GM21723 (cell line): ENCODE measurements around the gene DYNC1H1.

Source experiments
- ATAC-seq: cut with Tn5 transposase; IDR thresholded peaks from one replicate; pipeline ENCODE4 v1.9.1; 2021; ENCODE audit warnings: mild to moderate bottlenecking, moderate library complexity; ENCODE audit not compliant: unreplicated experiment

The DYNC1H1 gene

DNA sequence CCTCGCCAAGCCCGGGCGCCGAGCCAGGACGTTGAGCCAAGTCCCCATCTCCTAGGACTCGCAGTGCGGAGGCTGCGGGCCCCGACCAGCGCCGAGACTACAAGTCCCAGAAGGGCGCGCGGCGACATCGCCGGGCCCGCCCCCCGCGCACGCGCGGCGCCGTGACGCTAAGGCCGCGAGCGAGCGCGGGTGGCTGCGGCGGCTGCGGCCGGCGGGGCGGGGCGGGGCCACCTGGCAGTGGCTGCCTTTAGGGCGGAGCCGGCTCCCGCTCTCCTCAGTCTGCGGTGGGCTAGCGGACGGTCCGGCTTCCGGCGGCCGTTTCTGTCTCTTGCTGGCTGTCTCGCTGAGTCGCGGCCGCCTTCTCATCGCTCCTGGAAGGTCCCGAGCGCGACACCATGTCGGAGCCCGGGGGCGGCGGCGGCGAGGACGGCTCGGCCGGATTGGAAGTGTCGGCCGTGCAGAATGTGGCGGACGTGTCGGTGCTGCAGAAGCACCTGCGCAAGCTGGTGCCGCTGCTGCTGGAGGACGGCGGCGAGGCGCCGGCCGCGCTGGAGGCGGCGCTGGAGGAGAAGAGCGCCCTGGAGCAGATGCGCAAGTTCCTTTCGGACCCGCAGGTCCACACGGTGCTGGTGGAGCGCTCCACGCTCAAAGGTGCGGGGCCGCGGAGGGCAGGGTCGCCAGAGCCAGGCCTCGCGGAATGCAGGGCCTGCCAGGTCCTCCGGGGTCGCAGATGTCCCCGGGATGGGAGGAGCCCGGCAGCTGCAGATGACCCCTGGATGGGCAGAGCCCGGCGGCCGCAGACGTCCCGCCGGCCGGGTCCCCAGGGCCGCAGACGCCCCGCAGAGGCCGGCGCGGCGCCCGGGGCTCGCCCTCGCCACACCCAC is at the start of gene DYNC1H1:
DYNC1H1 (plus strand) TSS at position 277 of the 884 bp plus-strand sequence; CDS start at position 396, 119 bp downstream.
- peak; percentile 75 for ATAC-seq

DNA sequence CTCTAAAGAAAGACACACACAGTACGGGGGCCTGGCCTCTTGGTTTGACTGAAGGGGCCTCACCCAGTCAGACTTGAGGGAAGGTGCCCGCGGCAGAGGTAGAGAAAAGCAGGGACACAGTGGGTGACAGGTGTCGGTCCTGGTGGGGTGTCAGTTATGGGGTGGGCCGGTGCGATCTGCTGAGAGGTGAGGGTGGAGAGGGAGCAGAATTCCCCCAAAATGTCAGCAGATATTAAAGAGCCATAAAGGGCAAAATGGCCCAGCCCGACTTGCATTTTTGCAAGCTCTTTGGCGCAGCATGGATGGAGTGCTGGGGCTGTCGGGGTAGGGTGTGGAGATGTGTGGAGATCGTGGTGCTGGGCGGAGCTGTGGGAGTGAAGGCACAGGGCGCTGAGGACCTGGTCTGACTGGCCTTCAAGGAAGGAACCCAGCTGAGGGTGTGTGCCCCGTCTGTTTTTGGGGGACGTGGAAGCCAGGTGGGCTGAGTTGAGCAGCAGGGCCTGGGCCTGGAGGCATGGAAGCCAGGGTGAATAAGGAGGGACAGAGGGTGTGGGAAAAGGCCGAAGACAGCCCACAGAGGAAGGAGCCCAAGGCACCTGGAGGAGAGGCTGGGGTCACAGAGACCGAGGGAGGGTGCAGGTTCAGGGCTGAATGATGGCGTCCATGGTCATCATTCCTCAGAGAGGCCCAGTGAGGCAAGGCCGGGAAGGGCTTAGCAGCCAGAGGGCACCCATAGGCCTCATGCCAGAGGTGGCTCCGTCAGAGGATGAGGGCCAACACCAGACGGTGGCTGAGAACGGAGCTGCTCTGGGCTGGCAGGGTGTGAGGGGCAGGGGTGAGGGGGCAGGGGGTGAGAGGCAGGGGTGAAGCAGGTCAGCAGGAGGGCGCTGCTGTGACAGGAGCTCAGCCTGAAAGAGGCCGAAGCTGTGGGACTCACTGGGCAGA is 48.2 kb upstream of the DYNC1H1 start:
- ATAC-seq = no peak

DNA sequence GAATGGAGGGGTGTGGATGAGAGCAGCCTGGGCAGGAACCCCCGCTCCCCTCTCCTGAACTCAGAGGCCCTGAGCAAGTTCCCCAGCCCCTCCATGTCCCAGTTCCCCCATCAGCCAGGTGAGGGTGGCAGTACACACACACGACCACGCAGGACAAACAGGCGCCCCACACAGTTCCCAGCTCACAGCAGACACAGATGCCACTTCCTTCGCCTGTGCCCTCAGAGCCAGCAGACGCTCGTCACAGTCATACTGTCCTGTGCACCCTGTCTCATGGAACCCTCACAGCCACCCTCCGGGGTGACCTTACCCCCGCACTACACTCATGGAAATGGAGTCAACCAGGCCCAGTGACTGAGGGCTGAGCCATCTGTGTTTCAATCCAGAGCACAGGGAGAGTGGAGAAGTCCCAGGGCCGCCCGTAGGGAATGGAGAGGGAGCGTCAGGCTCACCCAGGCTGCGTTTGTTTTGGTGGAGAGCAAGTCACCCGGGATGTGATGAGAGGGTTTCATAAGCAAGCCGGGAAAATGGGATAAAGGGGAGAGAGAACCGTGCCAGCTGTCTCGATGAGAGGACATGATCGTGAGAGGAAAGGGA is 47.5 kb upstream of the DYNC1H1 start:
- ATAC-seq = no peak

DNA sequence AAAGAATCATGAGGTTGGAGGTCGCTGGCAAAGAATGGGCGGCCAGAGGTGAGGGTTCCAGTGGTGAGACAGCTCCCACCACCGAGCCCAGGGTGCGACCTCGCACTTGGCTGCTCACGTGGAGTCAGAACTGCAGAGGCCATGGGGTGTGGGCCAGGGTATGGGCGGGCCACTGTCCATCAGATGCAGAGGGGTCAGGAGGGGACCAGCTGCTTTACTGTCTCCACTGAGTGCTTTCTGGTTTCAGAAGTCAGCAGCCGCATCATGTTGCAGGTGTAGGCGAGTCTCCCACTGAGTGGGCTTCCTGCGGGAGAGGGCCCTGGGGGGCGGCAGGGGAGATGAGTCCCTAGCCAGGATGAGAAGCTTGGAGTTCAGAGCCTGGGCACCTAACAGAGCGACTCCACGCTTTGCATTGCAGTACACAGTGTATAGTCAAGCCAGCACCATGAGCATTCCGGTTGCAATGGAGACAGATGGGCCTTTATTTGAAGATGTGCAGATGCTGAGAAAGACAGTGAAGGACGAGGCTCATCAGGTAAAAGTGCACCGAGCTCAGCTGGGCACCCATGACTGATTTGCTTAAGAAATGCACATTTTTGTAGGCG is 46.9 kb upstream of the DYNC1H1 start:
- no peak for ATAC-seq

DNA sequence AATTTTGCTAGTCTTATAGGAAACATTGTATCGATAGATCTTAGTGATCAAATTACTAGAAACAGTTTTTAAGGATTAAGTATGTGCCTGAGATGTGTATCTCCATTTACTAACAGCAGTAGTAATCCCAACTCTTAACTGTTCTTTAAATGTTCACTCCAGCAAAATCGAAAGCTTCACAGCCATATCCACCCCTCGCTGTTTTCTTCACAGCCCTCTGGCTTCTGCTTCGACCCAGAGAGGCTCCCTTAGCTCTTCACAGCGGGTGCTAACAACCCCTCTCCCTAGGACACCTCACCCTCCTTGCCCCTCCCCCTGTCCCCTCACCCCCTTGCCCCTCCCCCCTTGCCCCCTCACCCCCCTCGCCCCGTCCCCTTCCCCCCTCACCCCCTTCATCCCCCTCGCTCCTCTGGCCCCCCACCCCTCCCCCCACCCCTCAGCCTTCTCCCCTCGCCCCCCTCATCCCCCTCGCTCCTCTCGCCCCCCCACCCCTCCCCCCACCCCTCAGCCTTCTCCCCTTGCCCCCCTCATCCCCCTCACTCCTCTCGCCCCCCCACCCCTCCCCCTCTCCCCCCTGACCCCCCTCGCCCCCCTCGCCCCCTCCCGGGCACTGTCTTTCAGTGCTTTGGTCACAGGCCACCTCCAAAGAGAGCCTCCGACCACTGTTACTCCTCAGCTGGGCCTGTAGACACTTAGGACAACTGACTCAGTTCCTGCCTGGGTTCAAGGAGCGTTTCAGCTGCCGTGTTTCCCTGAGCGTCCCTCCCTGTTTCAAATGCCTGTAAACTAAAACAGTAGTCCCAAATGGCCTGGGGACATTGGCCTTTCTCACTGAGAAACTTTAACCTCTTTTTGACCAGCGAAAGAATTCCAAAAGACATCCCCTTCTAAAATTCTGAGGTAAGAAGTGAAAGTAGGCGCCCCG is 46.0 kb upstream of the DYNC1H1 start:
- no peak for ATAC-seq

DNA sequence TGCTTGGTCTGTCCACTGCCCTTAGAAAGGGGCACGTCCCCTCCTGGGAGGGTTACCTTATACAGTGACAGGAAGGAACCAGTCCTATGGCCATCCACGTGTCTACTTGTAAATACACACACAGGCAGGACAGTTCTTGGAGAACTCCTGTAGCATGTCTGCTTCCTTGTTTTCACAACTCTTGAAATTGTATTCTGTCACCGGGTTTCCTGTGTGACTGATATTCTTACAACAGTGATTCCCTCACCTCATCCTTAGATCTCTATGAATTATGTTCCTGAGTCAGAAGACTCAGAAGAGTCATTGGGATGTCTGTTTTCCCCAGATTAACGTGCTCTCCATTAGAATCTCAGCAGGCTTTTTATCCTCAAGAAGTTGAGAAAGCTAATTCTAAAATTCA is 44.1 kb upstream of the DYNC1H1 start:
- no peak for ATAC-seq

DNA sequence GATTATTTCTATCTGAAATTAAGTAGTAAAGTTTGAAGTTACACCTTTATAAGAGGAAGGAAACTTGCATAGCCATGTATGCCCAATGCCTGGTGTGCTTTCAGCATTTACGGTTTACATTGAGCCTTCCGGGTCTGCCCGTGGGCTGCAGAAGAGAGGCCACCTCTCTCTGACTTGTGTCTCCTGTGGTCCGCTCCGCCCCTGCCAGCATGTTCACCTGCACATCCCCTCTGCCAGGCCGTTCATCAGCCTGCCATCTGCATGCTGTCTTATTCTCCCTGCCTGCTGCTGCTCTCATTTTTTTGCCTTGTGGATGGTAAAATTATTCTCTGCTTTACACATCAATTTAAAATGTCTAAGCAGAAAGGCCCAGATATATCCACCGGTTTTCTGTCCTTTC is 41.5 kb upstream of the DYNC1H1 start:
- no peak for ATAC-seq

DNA sequence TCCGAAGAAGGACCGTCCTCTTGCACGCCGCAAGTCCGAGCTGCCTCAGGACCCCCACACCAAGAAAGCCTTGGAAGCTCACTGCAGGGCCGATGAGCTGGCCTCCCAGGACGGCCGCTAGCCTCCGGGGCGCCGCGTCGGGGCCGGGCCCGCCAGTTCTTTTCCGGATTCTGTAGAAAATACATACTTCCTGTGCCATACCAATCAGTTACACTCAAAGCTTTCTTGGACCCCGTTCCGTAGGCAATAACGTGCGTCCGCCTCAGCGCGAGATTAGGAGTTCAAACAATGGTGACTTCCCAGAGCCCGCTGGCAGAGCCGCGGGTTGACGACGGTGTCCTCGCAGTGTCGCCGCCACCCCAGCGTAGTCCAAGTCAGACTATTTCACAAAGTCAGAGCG is 39.2 kb upstream of the DYNC1H1 start:
- no peak for ATAC-seq

DNA sequence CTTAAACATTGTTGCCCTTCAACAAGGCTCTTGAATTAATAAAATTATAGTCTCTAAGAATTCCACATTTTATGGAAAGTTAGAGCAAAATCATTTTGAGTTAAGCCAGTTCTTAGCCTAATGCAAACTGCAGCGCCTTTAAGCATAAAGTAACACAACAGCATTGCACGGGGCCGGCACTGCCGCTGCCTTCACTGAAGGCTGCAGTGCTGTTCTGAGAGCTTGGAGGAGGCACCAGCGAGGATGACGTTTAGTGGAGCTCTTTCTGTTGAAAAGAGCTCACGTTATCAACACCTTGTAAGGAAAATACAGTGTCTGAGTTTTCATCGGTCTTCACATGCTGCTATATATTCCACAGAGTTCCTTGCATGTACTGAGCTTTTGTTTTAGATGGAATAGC is 38.3 kb upstream of the DYNC1H1 start:
- no peak for ATAC-seq

DNA sequence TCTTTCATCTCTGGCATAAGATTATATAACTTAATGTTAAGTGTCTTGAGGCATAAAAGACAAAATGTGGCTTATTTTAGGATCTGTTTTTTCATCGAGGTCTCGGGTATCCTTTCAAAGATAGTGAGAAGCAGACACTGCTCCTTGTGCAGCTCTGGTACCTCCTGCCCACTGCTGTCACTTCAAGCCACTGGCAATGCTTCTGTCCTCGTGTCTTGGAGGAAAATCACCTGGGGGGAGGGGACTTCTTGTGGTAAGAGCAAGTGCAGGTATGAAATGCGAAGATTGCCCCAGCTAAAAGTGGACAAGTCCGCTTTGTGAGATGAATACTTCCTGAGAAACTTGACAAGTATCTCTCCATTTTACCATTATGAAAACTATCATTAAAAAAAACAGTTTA is 37.8 kb upstream of the DYNC1H1 start:
- ATAC-seq = no peak

DNA sequence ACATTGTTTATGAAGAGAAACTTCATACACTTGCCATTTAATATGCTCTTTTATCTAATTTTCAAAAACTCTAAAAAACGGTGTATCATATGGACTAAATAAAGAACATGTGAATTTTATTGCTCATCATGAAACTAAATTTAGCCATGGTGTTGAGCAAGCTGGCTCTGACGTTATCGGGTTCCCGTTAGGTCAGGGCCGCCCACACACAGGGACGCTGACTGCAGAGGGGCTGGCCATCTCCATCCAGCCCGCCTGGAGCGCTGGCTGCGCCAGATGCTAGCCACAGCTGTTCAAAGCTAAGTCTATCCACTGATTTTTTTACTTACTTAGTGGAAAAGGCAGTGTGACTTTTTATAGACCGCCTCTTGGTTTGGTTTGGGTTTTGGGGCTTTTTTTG is 36.5 kb upstream of the DYNC1H1 start:
- ATAC-seq = no peak

DNA sequence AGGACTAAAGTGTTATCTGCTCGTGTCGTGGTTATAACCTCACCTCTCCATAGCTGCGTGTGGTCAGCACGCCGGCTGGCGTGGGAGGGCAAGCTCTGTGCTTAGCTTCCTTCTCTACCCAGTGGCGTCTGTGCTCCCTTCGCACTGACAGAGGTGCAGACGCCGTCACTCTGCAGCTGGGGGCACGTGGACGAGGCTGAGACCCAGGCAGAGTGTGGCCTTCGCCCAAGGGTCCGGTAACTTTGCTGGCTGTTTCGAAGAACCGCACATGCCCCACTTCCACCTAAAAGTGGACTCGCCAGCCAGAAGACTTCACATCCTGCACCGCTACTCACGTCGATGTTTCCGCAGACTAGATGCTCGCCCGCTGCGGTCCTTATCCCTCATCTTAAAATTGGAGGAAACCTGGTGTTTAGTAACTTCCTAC is 35.9 kb upstream of the DYNC1H1 start:
- ATAC-seq = no peak

DNA sequence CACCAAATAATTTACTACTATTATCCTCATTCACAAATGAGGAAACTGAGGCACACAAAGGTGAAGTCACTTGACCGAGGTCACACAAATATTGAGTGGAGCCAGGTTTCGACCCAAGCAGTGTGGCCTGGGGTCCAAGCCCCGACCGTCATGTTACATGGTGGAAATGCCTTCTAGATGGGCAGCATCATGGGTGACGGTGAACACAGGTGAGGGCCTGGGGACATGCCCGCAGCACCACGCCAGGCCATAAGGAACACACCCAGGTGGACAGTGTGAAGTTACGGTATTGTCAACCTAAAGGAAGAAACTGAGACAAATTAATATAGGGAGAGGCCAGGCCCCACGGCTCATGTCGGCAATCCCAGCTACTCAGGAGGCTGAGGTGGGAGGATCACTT is 35.3 kb upstream of the DYNC1H1 start:
- no peak for ATAC-seq

DNA sequence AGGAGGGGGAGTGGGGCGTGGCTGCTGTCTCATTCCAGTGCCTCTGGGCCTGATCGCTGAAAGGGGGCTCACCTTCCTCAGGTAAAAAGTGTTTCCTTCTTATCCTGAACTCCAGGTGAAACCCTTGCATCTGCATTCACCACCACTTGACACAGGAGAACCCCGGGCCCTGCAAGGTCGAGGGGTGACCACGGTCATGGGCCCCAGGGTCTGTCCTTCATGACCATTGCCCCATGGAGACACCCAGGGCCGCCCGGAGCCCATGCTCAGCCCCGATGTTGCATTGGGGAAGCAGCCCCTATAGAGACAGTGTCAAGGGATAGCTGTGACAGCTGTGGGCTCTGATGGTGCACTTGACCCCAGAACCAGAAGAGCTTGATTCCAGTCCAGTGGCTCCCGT is 34.4 kb upstream of the DYNC1H1 start:
- ATAC-seq = no peak

DNA sequence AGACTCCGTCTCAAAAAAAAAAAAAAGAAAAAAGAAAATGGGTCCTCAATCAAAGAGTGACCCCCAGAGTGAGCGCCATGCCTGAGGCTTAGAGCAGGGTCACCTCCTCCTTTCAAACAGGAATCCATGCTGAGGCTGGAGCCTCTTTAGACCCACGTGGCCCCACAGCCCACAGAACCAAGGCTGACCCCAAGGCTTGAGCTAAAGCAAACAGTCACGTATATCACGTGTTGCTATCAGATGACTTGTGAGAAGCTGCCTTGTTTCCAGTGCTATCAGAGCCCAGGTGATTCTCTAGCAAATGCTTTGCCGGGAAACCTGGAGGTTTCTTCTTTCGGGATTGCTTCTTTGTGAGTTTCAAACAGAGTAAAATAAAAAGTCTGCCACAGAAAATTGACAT is 31.7 kb upstream of the DYNC1H1 start:
- no peak for ATAC-seq

DNA sequence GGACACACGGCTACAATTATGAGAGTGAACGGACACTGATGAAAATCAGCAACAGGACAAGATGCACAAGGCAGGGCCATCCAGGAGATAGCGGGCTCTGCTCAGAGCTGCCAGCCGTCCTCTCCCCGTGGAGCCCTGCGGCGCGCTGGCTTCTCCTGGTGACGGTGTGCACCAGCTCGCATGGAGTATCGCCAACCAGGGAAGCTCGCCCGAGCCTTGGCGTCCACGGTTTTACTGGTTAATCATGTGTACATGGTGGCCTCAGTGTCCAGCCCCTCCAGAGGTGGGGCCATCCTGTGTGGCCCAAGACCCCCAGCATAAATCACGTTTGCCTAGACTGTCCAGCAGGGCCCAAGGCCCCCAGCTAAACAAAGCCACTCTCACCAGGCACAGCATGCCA is 31.2 kb upstream of the DYNC1H1 start:
- ATAC-seq = no peak

DNA sequence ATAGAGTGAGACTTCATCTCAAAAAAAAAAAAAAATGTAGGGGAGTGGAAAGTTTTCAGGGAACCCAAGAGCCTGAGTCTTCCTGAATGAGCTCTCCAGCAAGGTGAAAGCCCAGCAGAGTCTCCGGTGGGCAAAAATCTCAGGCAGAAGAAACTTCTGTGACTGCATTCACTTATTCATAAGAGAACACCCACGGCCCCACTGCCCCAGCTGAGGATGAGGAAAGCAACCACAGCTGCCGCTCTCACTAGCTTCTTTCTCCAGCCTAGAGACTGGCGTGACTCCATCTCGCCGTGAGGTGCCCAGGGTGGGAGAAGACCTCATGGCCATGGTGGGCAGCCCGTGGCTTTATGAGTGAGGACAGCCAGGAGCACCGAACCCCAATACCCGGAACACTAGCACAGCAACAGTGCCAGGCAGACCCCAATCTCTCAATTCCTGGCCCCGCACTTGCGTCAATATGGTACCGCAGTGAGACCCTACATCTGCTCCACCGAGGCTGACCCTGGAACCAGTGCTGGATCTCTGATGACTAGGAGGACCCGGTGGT is 29.7 kb upstream of the DYNC1H1 start:
- ATAC-seq = no peak

DNA sequence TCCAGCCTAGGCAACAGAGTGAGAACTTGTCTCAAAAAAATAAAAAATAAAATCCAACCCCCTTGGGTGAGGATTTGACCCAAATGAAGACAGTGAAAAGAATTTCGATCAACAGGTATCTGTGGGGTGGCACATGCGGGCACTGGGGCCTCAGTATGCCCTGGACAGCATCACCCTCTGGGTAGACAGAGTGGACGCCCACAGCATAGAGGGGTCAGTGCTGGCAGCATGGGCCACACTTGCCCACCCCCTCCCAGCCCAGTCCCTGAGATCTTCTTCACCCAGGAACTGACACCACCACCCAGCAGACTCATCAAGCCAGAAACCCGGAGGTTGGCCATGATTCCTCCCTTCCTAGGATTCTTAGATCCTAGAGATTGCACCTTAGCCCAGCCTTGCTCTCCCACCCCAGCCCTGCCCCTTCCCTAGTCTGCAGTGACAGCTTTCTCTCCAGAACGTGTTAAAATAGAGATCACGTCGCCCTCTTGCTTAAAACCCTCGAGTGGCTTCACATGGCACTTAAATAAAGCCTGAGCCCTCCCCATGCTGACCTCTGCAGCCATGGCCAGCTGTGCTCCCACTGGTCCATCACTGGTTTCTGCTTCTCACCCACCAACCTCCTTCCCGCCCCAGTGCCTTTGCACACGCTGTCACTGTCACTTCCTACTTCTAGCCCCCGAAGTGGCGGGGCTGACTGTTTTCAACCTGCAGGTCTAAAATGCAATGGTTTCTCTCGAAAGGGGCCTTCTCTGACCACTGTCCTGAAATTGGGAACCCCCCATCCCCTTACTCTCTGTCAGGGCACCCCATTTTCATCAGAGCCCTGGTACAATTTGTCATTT is 26.2 kb upstream of the DYNC1H1 start:
- no peak for ATAC-seq
